Activated T-cell treated with anti-CD3 and anti-CD28 coated beads, Interleukin-2, amount 50 U/mL, for 72 hours (primary cell): ENCODE data around the gene GALNT9. TPM values are rescaled to one million over a fixed set of nuclear protein-coding genes. Genes with fewer than 3 reads are reported as not detected.
"Not testable (repeated sequence)": the region's sequence is repeated elsewhere in the genome, so short reads cannot be mapped to it uniquely, and the experiment has no call there.

Experiments used
- ATAC-seq, 2 donors: fragments of 150-1000 bp; cut with Tn5 transposase; replicated peaks in 1 of 2; 2 replicates each; pipeline ENCODE4 v1.10.0; 2021; ENCODE audit warnings: moderate library complexity in 2 of 2, mild to moderate bottlenecking in 1 of 2
- DNase-seq, 2 donors: peaks; one replicate each; pipeline ENCODE4 v3.0.0; 2021 to 2022; ENCODE audit warnings: mixed read lengths in 1 of 2
- H3K27ac Mint-ChIP-seq: one replicate; pipeline ENCODE4 v1.8.0; 2022; ENCODE audit warnings: mild to moderate bottlenecking, moderate library complexity, mixed read lengths
- H3K27me3 Mint-ChIP-seq: one replicate; pipeline ENCODE4 v1.8.0; 2022; ENCODE audit warnings: low read depth, mixed read lengths
- H3K36me3 Mint-ChIP-seq, 2 donors: one replicate each; pipeline ENCODE4 v1.8.0; 2022; ENCODE audit warnings: mixed read lengths in 2 of 2, mild to moderate bottlenecking in 1 of 2; ENCODE audit not compliant: insufficient read depth in 2 of 2
- H3K4me1 Mint-ChIP-seq: one replicate; pipeline ENCODE4 v1.8.0; 2022; ENCODE audit warnings: low read depth, mixed read lengths
- H3K4me3 Mint-ChIP-seq, 2 donors: one replicate each; pipeline ENCODE4 v1.8.0; 2022; ENCODE audit warnings: mild to moderate bottlenecking in 2 of 2, mixed read lengths in 2 of 2, moderate library complexity in 2 of 2
- H3K9me3 Mint-ChIP-seq, 2 donors: one replicate each; pipeline ENCODE4 v1.8.0; 2022; ENCODE audit warnings: mixed read lengths in 2 of 2
- total RNA-seq, 2 donors: library from RNA; stranded (reverse); gene quantifications; one replicate each; pipeline ENCODE4 v1.2.3, GENCODE V29; 2022

Gene GALNT9
- total RNA-seq, 2 donors from 2014 or later: 0.42 to 0.53 TPM

GRCh38 chr12:132305991-132306884 is 23.2 kb downstream of the GALNT9 start:
- H3K36me3 Mint-ChIP-seq: peaks cover 0 to 11% of the 10 kb centered on the region in 2 donors
- no peaks in the 10 kb centered on the region for H3K4me1 Mint-ChIP-seq
- no peak for ATAC-seq
- DNase-seq: no peak
- peaks cover 4% of the 10 kb centered on the region in 2 donors for H3K9me3 Mint-ChIP-seq
- H3K4me3 Mint-ChIP-seq: no peak overlapping the region
- no peak overlapping the region for H3K27ac Mint-ChIP-seq
- H3K27me3 Mint-ChIP-seq: peaks cover 6% of the 10 kb centered on the region

GRCh38 chr12:132305560-132305966 is 23.8 kb downstream of the GALNT9 start:
- Mint-ChIP-seq H3K4me1 (no peaks in the 10 kb centered on the region), H3K36me3 (peaks cover 0 to 7% of the 10 kb centered on the region in 2 donors), H3K9me3 (no peaks in the 10 kb centered on the region), H3K4me3 (no peak overlapping the region), H3K27ac (no peak overlapping the region), H3K27me3 (peaks cover 6% of the 10 kb centered on the region)
- no peak for ATAC-seq
- no peak for DNase-seq

- H3K9me3 Mint-ChIP-seq, H3K27ac Mint-ChIP-seq, ATAC-seq, H3K27me3 Mint-ChIP-seq, H3K36me3 Mint-ChIP-seq, DNase-seq, H3K4me3 Mint-ChIP-seq, H3K4me1 Mint-ChIP-seq: not testable (repeated sequence)
Measured at GRCh38 chr12:132304866-132305265, 24.5 kb downstream of the GALNT9 start.

GRCh38 chr12:132303853-132304373 is 25.5 kb downstream of the GALNT9 start:
- H3K36me3 Mint-ChIP-seq, ATAC-seq, H3K4me1 Mint-ChIP-seq, H3K27ac Mint-ChIP-seq, DNase-seq, H3K9me3 Mint-ChIP-seq, H3K4me3 Mint-ChIP-seq, H3K27me3 Mint-ChIP-seq: not testable (repeated sequence)

GRCh38 chr12:132302466-132303358 is 26.7 kb downstream of the GALNT9 start:
- Mint-ChIP-seq H3K27me3 (peaks cover 6% of the 10 kb centered on the region), H3K4me1 (no peaks in the 10 kb centered on the region), H3K9me3 (peaks cover 0 to 1% of the 10 kb centered on the region in 2 donors), H3K27ac (no peak overlapping the region), H3K36me3 (peaks cover 0 to 5% of the 10 kb centered on the region in 2 donors), H3K4me3 (no peak overlapping the region)
- DNase-seq: no peak
- ATAC-seq: no peak

GRCh38 chr12:132300789-132301722 is 28.3 kb downstream of the GALNT9 start:
- Mint-ChIP-seq H3K27ac (no peak overlapping the region), H3K27me3 (peaks cover 6% of the 10 kb centered on the region), H3K4me1 (no peaks in the 10 kb centered on the region), H3K36me3 (peaks cover 0 to 5% of the 10 kb centered on the region in 2 donors), H3K9me3 (peaks cover 0 to 1% of the 10 kb centered on the region in 2 donors), H3K4me3 (no peak overlapping the region)
- no peak for ATAC-seq
- DNase-seq: no peak

- no peak for DNase-seq
- Mint-ChIP-seq H3K27me3 (peaks cover 4% of the 10 kb centered on the region), H3K27ac (no peak overlapping the region), H3K4me3 (no peak overlapping the region), H3K4me1 (no peaks in the 10 kb centered on the region), H3K9me3 (peaks cover 0 to 1% of the 10 kb centered on the region in 2 donors), H3K36me3 (peaks cover 2% of the 10 kb centered on the region in 2 donors)
- ATAC-seq: no peak
Measured at GRCh38 chr12:132296063-132296462, 33.3 kb downstream of the GALNT9 start.

GRCh38 chr12:132295561-132295960 is 33.8 kb downstream of the GALNT9 start:
- not testable (repeated sequence) for H3K9me3 Mint-ChIP-seq, H3K4me3 Mint-ChIP-seq, H3K4me1 Mint-ChIP-seq, DNase-seq, ATAC-seq, H3K36me3 Mint-ChIP-seq, H3K27me3 Mint-ChIP-seq, H3K27ac Mint-ChIP-seq

GRCh38 chr12:132295101-132295526 is 34.3 kb downstream of the GALNT9 start:
- Mint-ChIP-seq H3K36me3 (peaks cover 2% of the 10 kb centered on the region in 2 donors), H3K4me3 (no peak overlapping the region), H3K27me3 (peaks cover 4% of the 10 kb centered on the region), H3K4me1 (no peaks in the 10 kb centered on the region), H3K9me3 (peaks cover 1 to 3% of the 10 kb centered on the region in 2 donors), H3K27ac (no peak overlapping the region)
- ATAC-seq (no peak), DNase-seq (no peak)

GRCh38 chr12:132294121-132295034 is 35.0 kb downstream of the GALNT9 start:
- Mint-ChIP-seq H3K36me3 (peaks cover 2% of the 10 kb centered on the region in 2 donors), H3K9me3 (peaks cover 1 to 3% of the 10 kb centered on the region in 2 donors), H3K4me1 (no peaks in the 10 kb centered on the region), H3K27ac (no peak overlapping the region), H3K27me3 (peaks cover 4% of the 10 kb centered on the region), H3K4me3 (no peak overlapping the region)
- ATAC-seq (no peak), DNase-seq (no peak)
